ENCODE data around the gene SPACA5B.
"Not testable (repeated sequence)": the region's sequence is repeated elsewhere in the genome, so short reads cannot be mapped to it uniquely, and the experiment has no call there.

GRCh38 chrX:48125286-48125685, 5.1 kb upstream of the SPACA5B start:
- TF ChIP-seq, protein P1, sequence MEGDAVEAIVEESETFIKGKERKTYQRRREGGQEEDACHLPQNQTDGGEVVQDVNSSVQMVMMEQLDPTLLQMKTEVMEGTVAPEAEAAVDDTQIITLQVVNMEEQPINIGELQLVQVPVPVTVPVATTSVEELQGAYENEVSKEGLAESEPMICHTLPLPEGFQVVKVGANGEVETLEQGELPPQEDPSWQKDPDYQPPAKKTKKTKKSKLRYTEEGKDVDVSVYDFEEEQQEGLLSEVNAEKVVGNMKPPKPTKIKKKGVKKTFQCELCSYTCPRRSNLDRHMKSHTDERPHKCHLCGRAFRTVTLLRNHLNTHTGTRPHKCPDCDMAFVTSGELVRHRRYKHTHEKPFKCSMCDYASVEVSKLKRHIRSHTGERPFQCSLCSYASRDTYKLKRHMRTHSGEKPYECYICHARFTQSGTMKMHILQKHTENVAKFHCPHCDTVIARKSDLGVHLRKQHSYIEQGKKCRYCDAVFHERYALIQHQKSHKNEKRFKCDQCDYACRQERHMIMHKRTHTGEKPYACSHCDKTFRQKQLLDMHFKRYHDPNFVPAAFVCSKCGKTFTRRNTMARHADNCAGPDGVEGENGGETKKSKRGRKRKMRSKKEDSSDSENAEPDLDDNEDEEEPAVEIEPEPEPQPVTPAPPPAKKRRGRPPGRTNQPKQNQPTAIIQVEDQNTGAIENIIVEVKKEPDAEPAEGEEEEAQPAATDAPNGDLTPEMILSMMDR (conservative IDR thresholded peaks at IDR 0.05; ENCODE audit: low read depth in 2 of 2), result not testable (repeated sequence)
- TF ChIP-seq POLR2AphosphoS5 (IDR thresholded peaks at IDR 0.05; ENCODE audit: low read depth); EZH2phosphoT487 (IDR thresholded peaks at IDR 0.05; ENCODE audit: unreplicated experiment); EZH2 (IDR thresholded peaks at IDR 0.05; ENCODE audit: low read depth, unreplicated experiment); STAT1 (IDR thresholded peaks at IDR 0.05; ENCODE audit: unreplicated experiment); CREB1 (CRISPR knock-in tag; IDR thresholded peaks at IDR 0.05; ENCODE audit: low read depth); ZNF331 (CRISPR knock-in tag; IDR thresholded peaks at IDR 0.05; ENCODE audit: low read depth); NANOG (IDR thresholded peaks at IDR 0.05; ENCODE audit: borderline replicate concordance); JUNB (IDR thresholded peaks at IDR 0.05; ENCODE audit: unreplicated experiment): not testable (repeated sequence)
- TF ChIP-seq, protein P2, sequence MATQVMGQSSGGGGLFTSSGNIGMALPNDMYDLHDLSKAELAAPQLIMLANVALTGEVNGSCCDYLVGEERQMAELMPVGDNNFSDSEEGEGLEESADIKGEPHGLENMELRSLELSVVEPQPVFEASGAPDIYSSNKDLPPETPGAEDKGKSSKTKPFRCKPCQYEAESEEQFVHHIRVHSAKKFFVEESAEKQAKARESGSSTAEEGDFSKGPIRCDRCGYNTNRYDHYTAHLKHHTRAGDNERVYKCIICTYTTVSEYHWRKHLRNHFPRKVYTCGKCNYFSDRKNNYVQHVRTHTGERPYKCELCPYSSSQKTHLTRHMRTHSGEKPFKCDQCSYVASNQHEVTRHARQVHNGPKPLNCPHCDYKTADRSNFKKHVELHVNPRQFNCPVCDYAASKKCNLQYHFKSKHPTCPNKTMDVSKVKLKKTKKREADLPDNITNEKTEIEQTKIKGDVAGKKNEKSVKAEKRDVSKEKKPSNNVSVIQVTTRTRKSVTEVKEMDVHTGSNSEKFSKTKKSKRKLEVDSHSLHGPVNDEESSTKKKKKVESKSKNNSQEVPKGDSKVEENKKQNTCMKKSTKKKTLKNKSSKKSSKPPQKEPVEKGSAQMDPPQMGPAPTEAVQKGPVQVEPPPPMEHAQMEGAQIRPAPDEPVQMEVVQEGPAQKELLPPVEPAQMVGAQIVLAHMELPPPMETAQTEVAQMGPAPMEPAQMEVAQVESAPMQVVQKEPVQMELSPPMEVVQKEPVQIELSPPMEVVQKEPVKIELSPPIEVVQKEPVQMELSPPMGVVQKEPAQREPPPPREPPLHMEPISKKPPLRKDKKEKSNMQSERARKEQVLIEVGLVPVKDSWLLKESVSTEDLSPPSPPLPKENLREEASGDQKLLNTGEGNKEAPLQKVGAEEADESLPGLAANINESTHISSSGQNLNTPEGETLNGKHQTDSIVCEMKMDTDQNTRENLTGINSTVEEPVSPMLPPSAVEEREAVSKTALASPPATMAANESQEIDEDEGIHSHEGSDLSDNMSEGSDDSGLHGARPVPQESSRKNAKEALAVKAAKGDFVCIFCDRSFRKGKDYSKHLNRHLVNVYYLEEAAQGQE (IDR thresholded peaks at IDR 0.05; ENCODE audit: unreplicated experiment), result not testable (repeated sequence)
- TF ChIP-seq, protein P3, sequence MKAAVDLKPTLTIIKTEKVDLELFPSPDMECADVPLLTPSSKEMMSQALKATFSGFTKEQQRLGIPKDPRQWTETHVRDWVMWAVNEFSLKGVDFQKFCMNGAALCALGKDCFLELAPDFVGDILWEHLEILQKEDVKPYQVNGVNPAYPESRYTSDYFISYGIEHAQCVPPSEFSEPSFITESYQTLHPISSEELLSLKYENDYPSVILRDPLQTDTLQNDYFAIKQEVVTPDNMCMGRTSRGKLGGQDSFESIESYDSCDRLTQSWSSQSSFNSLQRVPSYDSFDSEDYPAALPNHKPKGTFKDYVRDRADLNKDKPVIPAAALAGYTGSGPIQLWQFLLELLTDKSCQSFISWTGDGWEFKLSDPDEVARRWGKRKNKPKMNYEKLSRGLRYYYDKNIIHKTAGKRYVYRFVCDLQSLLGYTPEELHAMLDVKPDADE (IDR thresholded peaks at IDR 0.05), result not testable (repeated sequence)

Measured in GM23338 (cell line).